Stomach smooth muscle (tissue), 2 donors: ENCODE measurements around the gene PHF5A.

ENCODE experiments used
- H3K27ac ChIP-seq: one replicate; pipeline ENCODE4 v1.7.0; 2013; ENCODE audit warnings: mild to moderate bottlenecking, low read length, inconsistent platforms
- H3K27me3 ChIP-seq, 2 donors: one replicate each; pipeline ENCODE4 v1.7.0; 2013; ENCODE audit warnings: low read length in 2 of 2; ENCODE audit not compliant: insufficient read depth in 2 of 2, control insufficient read depth in 1 of 2
- H3K36me3 ChIP-seq, 2 donors: one replicate each; pipeline ENCODE4 v1.7.0; 2013; ENCODE audit warnings: low read length in 2 of 2; ENCODE audit not compliant: control insufficient read depth in 2 of 2, insufficient read depth in 2 of 2
- H3K4me1 ChIP-seq: one replicate; pipeline ENCODE4 v1.7.0; 2013; ENCODE audit warnings: low read length; ENCODE audit not compliant: control insufficient read depth, insufficient read depth
- H3K4me3 ChIP-seq, 2 donors: one replicate each; pipeline ENCODE4 v1.7.0; 2013; ENCODE audit warnings: low read length in 2 of 2
- H3K9ac ChIP-seq, 2 donors: one replicate each; pipeline ENCODE4 v1.7.0; 2013; ENCODE audit warnings: low read length in 2 of 2, mild to moderate bottlenecking in 1 of 2
- H3K9me3 ChIP-seq, 2 donors: one replicate each; pipeline ENCODE4 v1.7.0; 2013; ENCODE audit warnings: low read length in 2 of 2; ENCODE audit not compliant: control insufficient read depth in 2 of 2
- donor health status: healthy.
- donor health status: Pancreatic carcinoma.

PHF5A gene

GRCh38 chr22:41468381-41469217 is at the start of gene PHF5A, which contains the start of gene ACO2:
Gene PHF5A, minus strand, starts transcription at chr22:41468692. Its CDS starts 39 bp downstream, at chr22:41468653.
Gene ACO2, plus strand, starts transcription at chr22:41469117. Its CDS starts 30 bp downstream, at chr22:41469147.
- Histone ChIP-seq H3K4me1 (peaks cover 13% of the 10 kb centered on the region), H3K27me3 (no peaks in the 10 kb centered on the region), H3K36me3 (peaks cover 30 to 44% of the 10 kb centered on the region in 2 donors), H3K9me3 (no peaks in the 10 kb centered on the region), H3K27ac (peak within 1 kb of the TSS; percentile 98), H3K9ac (peak within 1 kb of the TSS; percentile 95 to 97), H3K4me3 (peak within 1 kb of the TSS; percentile 93 to 98)

GRCh38 chr22:41518048-41518347 is 49.5 kb upstream of the PHF5A start:
- H3K36me3 ChIP-seq: peaks cover 47 to 50% of the 10 kb centered on the region in 2 donors
- H3K27ac ChIP-seq: peak overlapping the region; percentile 75
- peaks cover 28% of the 10 kb centered on the region for H3K4me1 ChIP-seq
- H3K9ac ChIP-seq: peak overlapping the region in 1 of 2 donors; percentile 42
- H3K9me3 ChIP-seq: no peaks in the 10 kb centered on the region
- H3K4me3 ChIP-seq: no peak overlapping the region
- H3K27me3 ChIP-seq: no peaks in the 10 kb centered on the region

GRCh38 chr22:41517172-41518047 is 48.9 kb upstream of the PHF5A start:
- Histone ChIP-seq H3K9ac (peak overlapping the region in 1 of 2 donors; percentile 42), H3K4me3 (no peak overlapping the region), H3K27ac (peak overlapping the region; percentile 75), H3K27me3 (no peaks in the 10 kb centered on the region), H3K4me1 (peaks cover 31% of the 10 kb centered on the region), H3K36me3 (peaks cover 47 to 48% of the 10 kb centered on the region in 2 donors), H3K9me3 (no peaks in the 10 kb centered on the region)

- peaks cover 47 to 52% of the 10 kb centered on the region in 2 donors for H3K36me3 ChIP-seq
- peaks cover 40% of the 10 kb centered on the region for H3K4me1 ChIP-seq
- no peaks in the 10 kb centered on the region for H3K27me3 ChIP-seq
- no peak overlapping the region for H3K9ac ChIP-seq
- H3K27ac ChIP-seq: peak overlapping the region; percentile 76
- H3K4me3 ChIP-seq: no peak overlapping the region
- H3K9me3 ChIP-seq: no peaks in the 10 kb centered on the region
These were observed 48.0 kb upstream of the PHF5A start for GRCh38 chr22:41516462-41516861.

GRCh38 chr22:41513391-41513790 is 44.9 kb upstream of the PHF5A start:
- H3K9me3 ChIP-seq: no peaks in the 10 kb centered on the region
- H3K9ac ChIP-seq: peak overlapping the region in 1 of 2 donors; percentile 21
- H3K4me3 ChIP-seq: no peak overlapping the region
- peak overlapping the region; percentile 76 for H3K27ac ChIP-seq
- H3K4me1 ChIP-seq: peaks cover 51% of the 10 kb centered on the region
- H3K27me3 ChIP-seq: no peaks in the 10 kb centered on the region
- H3K36me3 ChIP-seq: peaks cover 51 to 56% of the 10 kb centered on the region in 2 donors

GRCh38 chr22:41512421-41513194 is 44.1 kb upstream of the PHF5A start:
- Histone ChIP-seq H3K36me3 (peaks cover 58 to 59% of the 10 kb centered on the region in 2 donors), H3K27ac (peak overlapping the region; percentile 76), H3K4me3 (peak overlapping the region in 1 of 2 donors; percentile 8), H3K9me3 (no peaks in the 10 kb centered on the region), H3K4me1 (peaks cover 50% of the 10 kb centered on the region), H3K9ac (no peak overlapping the region), H3K27me3 (no peaks in the 10 kb centered on the region)

GRCh38 chr22:41511521-41511968 is 43.1 kb upstream of the PHF5A start:
- no peak overlapping the region for H3K9ac ChIP-seq
- peaks cover 60 to 62% of the 10 kb centered on the region in 2 donors for H3K36me3 ChIP-seq
- H3K4me3 ChIP-seq: no peak overlapping the region
- no peaks in the 10 kb centered on the region for H3K9me3 ChIP-seq
- no peaks in the 10 kb centered on the region for H3K27me3 ChIP-seq
- peaks cover 46% of the 10 kb centered on the region for H3K4me1 ChIP-seq
- peak overlapping the region; percentile 76 for H3K27ac ChIP-seq

GRCh38 chr22:41508770-41509170 is 40.3 kb upstream of the PHF5A start:
- Histone ChIP-seq H3K27ac (peak overlapping the region; percentile 31), H3K9me3 (no peaks in the 10 kb centered on the region), H3K4me1 (peaks cover 44% of the 10 kb centered on the region), H3K27me3 (no peaks in the 10 kb centered on the region), H3K4me3 (no peak overlapping the region), H3K36me3 (peaks cover 34 to 38% of the 10 kb centered on the region in 2 donors), H3K9ac (peak overlapping the region in 1 of 2 donors; percentile 29)

GRCh38 chr22:41507330-41508063 is 39.0 kb upstream of the PHF5A start:
- H3K4me3 ChIP-seq: no peak overlapping the region
- peaks cover 30 to 31% of the 10 kb centered on the region in 2 donors for H3K36me3 ChIP-seq
- peak overlapping the region; percentile 31 for H3K27ac ChIP-seq
- no peak overlapping the region for H3K9ac ChIP-seq
- H3K27me3 ChIP-seq: no peaks in the 10 kb centered on the region
- no peaks in the 10 kb centered on the region for H3K9me3 ChIP-seq
- H3K4me1 ChIP-seq: peaks cover 32% of the 10 kb centered on the region
